ENCODE measurements around the gene HIGD1A. TPM values are rescaled to one million over a fixed set of nuclear protein-coding genes. Genes with fewer than 3 reads are reported as not detected.

HIGD1A gene
- 100 to 1,000 TPM; 116 to 157 TPM for total RNA-seq

GRCh38 chr3:42804106-42804830, at the start of gene HIGD1A:
Gene HIGD1A, minus strand, starts transcription at chr3:42804490. Its CDS starts 10,237 bp downstream, at chr3:42794253.

GRCh38 chr3:42809202-42809601, 4.9 kb upstream of the HIGD1A start, which contains the start of gene ACKR2:
Gene ACKR2, plus strand, starts transcription at chr3:42809445. Its CDS starts 55,058 bp downstream, at chr3:42864503.

GRCh38 chr3:42772670-42773408, 31.5 kb downstream of the HIGD1A start, which contains the start of gene CCDC13:
Gene CCDC13, minus strand, starts transcription at chr3:42773253. Its CDS starts 14,908 bp downstream, at chr3:42758345.

Small RNAs within 50 kb of the gene (small RNA-seq; reads per million reads assigned to genes)
- 0 reads per million in 2 donors for gene CCDC13

Other genes with a start within 250 kb of the HIGD1A start
- gene SEC22C, start 222.5 kb downstream of the HIGD1A start, total RNA-seq: 10 to 100 TPM; 97.9 to 98.4 TPM
- gene SS18L2, start 213.6 kb downstream of the HIGD1A start, total RNA-seq: 10 to 100 TPM; 17.2 to 32.3 TPM
- gene NKTR, start 203.8 kb downstream of the HIGD1A start, total RNA-seq: 10 to 100 TPM; 45.8 to 46.0 TPM
- 10 to 100 TPM; 10.7 to 14.1 TPM for gene ZBTB47, start 150.8 kb downstream of the HIGD1A start, total RNA-seq
- gene KLHL40, start 119.0 kb downstream of the HIGD1A start, total RNA-seq: not detected
- gene HHATL, start 101.7 kb downstream of the HIGD1A start, total RNA-seq: not detected
- under 1 TPM in 1 of 2 donors, not detected in 1; 0.33 TPM for gene CCDC13, start 31.2 kb downstream of the HIGD1A start, total RNA-seq
- gene ACKR2, start 5.0 kb upstream of the HIGD1A start, total RNA-seq: under 1 TPM in 1 of 2 donors, not detected in 1; under 0.01 TPM
- gene CYP8B1, start 71.4 kb upstream of the HIGD1A start, total RNA-seq: not detected
- under 1 TPM; 0.33 to 0.69 TPM for gene ZNF662, start 101.7 kb upstream of the HIGD1A start, total RNA-seq
- under 1 TPM; 0.33 to 0.34 TPM for gene GASK1A, start 174.8 kb upstream of the HIGD1A start, total RNA-seq